Measurements from ENCODE around the gene CATSPER1.
A peak's percentile ranks its signal among the peaks of the same experiment; 100 is the strongest.
"Not testable (repeated sequence)": the region's sequence is repeated elsewhere in the genome, so short reads cannot be mapped to it uniquely, and the experiment has no call there.

The CATSPER1 gene

GRCh38 chr11:66051766-66052663 is 25.7 kb upstream of the CATSPER1 start, which contains the start of gene SF3B2:
TSS of gene SF3B2 (plus strand) at chr11:66052364. CDS start at chr11:66052385, 21 bp downstream.
- peak; percentile 81 to 99 (median 97) for DNase-seq

DNA sequence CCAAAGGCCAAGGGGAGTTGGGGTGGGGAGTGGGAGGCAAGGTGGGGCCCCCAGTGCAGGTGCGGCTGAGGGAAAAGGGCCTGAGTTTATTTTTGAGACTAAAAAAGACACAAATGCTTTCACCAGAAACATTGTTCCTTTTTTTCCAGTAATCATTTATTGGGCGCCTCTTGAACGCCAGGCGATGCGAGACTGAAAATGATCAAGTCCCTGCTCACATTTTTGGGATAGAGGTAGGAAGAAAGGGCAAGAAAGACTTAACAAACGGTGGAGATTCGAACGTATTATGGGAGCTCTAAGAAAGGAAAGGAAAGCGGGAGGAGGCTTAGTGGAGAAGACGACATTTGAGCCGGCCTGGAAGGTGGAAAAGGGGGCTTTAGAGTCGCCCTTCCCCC is 25.1 kb upstream of the CATSPER1 start:
- DNase-seq: peak in 1 of 56 donors; percentile 43

DNA sequence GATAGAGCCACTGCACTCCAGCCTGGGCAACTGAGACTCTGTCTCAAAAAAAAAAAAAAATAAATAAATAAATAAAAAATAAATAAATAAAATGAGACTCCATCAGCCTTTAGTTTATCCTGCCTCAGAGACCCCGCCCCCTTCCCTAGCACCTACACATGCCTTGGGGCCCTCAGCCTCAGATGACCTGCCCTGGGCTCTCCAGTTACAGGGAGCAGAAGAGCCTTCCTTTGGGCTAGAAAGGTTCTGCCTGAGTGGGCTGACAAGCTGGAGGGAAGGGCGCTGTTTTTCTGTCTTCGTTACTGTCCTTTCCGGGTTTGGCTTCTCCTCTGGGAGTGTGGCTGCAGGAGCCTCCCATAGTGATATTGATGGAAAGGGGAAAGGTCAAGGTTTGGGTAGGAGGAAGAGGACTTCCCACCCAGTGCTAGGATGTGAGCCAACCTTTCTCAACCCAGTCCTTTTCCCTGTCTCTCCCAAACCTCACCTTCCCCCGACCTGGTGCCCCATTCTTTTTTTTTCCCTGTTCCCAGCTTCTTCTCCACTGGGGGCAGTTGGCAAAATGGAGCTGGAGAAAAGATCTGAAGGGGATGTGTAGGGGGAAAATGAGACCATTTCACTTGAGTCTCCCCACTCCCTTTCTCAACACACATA is 24.4 kb upstream of the CATSPER1 start:
- no peak for DNase-seq

GRCh38 chr11:66048547-66049323 is 22.5 kb upstream of the CATSPER1 start, which contains the start of gene GAL3ST3:
TSS of gene GAL3ST3 (minus strand) at chr11:66049161. CDS start at chr11:66045415, 3,746 bp downstream.
- DNase-seq: peak in 10 of 56 donors; percentile 8 to 63 (median 28)

- DNase-seq: no peak
These were observed 21.5 kb upstream of the CATSPER1 start for GRCh38 chr11:66047541-66048365.

DNA sequence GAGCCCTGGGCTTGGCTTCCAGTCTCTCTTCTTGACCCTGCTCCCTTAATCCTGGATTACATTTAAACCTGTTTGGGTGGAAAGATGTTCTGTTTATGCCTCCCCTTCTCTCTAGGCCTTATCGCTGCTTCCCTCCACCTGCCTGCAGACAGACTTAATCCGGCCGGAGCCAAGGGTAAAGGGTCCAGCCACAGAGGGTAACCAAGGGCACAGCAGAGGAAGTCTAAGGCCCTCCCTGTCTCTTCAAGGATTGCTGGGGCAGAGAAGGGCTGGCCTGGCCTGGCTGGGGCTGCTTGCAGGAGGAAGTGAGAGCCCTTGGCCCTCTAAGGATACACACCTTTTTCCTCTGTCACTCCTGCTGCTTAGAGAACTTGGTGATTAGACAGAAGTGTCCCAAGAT is 20.6 kb upstream of the CATSPER1 start:
- no peak for DNase-seq

DNA sequence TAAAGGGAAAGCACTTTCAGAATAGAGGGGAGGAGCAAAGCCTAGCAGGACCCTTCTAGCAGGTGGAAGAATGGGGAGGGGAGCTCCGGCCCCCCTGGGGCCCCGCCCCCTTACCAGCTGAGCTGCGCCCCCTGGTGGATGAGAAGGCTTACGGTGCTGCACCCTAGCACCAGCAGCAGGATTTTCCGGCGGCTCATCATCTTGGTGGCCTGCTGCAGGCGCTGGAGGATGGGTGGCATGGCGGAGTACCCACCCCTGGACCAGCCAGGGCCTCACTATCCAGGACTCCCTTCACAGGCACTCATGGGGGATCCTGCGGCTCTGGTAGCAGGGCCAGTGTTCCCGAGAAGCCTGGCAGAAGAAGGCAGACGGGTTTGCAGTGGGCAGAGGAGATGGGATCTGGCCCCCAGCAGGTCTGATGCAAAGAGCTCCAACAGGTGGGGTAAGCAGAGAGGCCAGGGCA is 18.9 kb upstream of the CATSPER1 start:
- DNase-seq: peak in 51 of 56 donors; percentile 16 to 87 (median 57)

DNA sequence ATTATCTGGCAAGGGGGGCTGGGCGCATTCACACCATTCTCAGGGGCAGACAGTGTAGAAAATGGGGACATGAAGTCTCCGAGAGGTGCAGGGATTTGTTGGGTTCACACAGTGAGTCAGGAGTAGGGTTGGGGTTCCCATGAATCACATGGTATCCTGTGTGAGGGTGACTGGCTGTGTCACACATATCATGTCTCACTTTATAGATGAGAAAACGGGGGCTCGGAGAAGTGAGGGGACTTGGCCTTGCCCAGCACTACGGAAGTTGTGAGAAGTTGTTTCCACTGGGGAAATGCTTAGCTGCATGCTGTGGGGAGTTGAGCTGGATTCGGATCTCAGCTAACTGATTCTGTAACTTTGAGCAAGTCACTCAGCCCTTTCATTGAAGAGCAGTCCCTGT is 18.5 kb upstream of the CATSPER1 start:
- DNase-seq: no peak

GRCh38 chr11:66042996-66043906 is 17.0 kb upstream of the CATSPER1 start:
- DNase-seq: no peak

GRCh38 chr11:66042227-66042995 is 16.1 kb upstream of the CATSPER1 start:
- DNase-seq: no peak

DNA sequence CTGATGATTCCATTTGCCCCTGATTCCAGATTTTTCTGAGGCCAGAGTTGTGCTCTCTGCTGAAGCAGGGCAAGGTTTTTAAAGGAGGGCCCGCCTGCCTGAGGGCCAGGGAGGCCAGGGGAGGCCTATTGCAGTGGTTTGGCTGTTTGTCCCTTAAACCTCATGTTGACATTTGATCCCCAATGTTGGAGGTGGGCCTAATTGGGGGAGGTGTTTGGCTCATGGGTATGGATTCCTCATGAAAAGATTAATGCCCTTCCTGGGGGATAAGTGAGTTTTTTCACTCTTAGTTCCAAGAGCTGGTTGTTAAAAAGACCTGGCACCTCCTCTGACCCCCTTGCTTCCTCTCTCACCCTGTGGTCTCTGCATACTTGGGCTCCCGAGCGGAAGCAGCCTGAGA is 13.5 kb upstream of the CATSPER1 start:
- DNase-seq: no peak

GRCh38 chr11:66037327-66037726 is 11.0 kb upstream of the CATSPER1 start:
- DNase-seq: no peak

DNA sequence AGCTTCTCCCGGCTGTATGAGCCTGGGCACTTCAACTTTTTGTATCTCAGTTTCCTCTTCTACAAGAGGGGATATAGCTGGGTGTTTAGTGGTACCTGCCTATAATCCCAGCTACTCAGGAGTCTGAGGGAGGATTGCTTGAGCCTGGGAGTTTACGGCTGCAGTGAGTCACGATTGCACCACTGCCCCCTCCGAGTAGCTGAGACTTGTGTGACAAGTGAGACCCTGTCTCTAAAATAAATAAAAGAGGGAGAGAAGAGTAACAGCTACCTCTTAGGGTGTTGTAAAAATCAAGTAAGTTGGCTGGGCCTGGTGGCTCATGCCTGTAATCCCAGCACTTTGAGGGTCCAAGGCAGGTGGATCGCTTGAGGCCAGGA is 10.0 kb upstream of the CATSPER1 start:
- DNase-seq: no peak

- no peak for DNase-seq
These were observed 9.5 kb upstream of the CATSPER1 start for GRCh38 chr11:66035653-66036333.

DNA sequence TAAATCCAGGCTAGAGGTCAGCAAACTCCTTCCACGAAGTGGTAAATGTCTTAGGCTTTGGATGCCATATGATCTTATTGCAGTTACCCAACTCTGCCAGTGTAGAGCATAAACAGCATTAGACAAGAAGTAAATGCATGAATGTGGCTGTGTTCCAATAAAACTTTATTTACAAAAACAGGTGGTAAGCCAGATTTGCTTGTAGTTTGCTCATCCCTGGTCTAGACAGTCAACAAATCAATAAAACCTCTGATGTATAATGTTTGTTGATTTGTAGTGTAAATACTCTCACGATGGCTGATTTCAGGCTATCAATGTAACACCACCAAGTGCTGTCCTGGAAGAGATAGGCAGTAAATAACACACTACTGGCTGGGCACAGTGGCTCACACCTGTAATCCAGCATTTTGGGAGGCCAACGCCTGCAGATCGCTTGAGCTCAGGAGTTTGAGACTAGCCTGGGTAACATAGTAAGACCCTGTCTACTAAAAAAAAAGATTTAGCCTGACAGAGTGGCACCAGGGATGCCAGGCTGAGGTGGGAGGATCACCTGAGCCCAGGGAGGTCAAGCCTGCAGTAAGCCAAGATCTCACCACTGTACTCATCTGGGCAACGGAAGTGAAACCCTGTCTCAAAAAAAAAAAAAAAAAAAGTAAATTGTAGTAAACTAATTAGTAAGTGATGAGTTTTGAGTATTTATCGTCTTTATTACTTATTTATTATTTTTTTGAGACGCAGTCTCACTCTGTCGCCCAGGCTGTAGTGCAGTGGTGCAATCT is 6.9 kb upstream of the CATSPER1 start:
- no peak for DNase-seq

- DNase-seq: not testable (repeated sequence)
These were observed 3.2 kb downstream of the CATSPER1 start for GRCh38 chr11:66023186-66023440.

DNA sequence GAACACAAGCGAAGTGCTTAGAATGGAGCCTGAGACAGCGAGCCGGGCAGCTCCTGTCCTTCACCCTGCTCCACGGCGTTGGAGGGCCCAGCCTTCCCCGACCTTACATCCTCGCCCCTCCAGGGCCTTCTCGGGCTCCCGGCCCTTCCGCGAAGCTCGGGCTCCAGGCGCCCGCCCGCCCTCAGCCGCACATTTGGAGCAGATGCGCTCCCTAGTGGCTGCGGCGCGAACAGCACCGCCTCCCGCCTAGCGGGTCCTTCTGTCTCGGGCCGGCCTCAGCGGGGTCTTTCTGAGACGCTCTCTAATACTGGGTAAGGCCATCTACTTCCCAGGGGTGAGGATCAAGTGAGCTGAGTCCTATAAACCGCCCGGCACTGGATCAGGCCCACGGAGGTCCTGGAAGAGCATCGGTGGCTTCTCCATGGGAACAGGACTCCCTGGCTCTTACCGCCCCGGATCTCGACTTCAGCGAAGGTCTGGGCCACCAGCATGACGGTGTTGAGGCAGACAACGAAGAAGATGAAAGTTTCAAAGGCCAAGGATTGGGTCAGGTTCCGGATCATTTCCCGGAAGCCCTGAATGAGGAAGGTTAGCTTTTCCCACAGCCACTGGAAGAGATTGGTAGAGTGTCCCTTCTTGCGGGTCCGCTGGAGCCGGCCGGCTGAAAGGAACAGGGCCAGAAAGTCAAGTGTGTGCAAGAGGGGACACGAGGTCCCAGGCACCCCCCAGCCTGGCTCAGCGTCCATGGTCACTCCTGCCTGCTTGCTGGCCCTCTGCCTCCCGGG is 3.7 kb downstream of the CATSPER1 start:
- DNase-seq: peak in 41 of 56 donors; percentile 2 to 78 (median 22)

Data from nucleus accumbens (tissue), 56 donors.